ENCODE data around the gene DCN. TPM values are rescaled to one million over a fixed set of nuclear protein-coding genes. Genes with fewer than 3 reads are reported as not detected.

The DCN gene
- total and polyA plus RNA-seq, 2 experiments from 2014 or later: 441 to 483 TPM

DNA sequence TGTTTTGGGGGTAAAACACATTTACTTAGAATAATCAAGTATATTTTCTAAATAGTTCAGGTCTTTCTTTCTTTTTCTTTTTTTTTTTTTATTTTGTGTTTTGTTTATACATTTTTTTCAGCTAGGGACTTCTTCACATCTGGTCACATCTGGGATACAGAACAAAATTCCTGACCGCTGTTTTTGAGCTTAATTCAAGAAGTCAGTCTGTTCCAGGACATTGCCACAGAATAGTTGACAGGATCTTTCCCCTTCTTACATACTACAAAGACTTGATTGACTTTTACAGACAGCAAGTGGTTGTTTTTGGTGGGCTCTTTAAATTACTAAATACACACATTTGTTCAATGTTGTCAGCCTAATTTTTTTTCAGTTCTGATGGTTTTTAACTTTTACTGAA, 41.8 kb upstream of the DCN start:
- H3K4me1 ChIP-seq (ENCODE audit: insufficient read depth): peaks cover 48% of the 10 kb centered on the region

DNA sequence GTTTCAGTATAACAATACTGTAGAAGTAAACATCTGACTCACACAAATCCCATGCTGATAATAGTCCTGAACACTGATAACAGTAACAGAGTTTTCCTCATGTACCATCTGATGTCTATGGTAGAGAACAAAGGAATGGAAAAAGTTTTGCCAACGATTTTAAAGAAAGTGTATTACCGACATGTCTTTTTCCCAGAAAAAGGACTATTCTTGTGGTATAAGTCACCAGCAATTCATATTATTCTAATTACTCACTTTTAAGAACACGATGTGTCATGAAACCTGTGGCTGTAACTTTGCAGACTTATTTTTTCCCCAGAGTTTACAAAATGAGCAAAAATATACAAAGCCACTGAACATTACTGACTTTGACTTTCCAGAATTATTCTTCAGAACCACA, 40.1 kb upstream of the DCN start:
- in situ Hi-C loops (cut with MboI): no loop called here
- Histone ChIP-seq H3K36me3 (ENCODE audit: low read depth) (no peaks in the 10 kb centered on the region), H3K4me1 (ENCODE audit: insufficient read depth) (peaks cover 49% of the 10 kb centered on the region), H3K4me3 (peak overlapping the region; percentile 52), H3K79me2 (ENCODE audit: insufficient read depth) (no peaks in the 10 kb centered on the region), H2AFZ (peak overlapping the region; percentile 48), H3K4me2 (ENCODE audit: unreplicated experiment) (peak overlapping the region; percentile 79), H3F3A (ENCODE audit: insufficient read depth) (peaks cover 41% of the 10 kb centered on the region), H3K9me2 (ENCODE audit: insufficient read depth) (no peaks in the 10 kb centered on the region), H3K27me3 (replicated peaks; ENCODE audit: insufficient read depth) (no peaks in the 10 kb centered on the region), H3K9ac (peak overlapping the region; percentile 56), H3K27ac (peak overlapping the region; percentile 83), H4K20me1 (ENCODE audit: insufficient read depth) (no peaks in the 10 kb centered on the region), H3K9me3 (ENCODE audit: low read depth) (no peaks in the 10 kb centered on the region)
- 0 to 3% methylated on average over 3 of the region's 3 CpGs for WGBS, 2 experiments (ENCODE audit: low coverage in 1 of 2, low lambda C conversion rate in 2 of 2, missing lambda C conversion rate in 2 of 2)
- TF ChIP-seq EZH2phosphoT487 (IDR thresholded peaks at IDR 0.05; ENCODE audit: insufficient read depth, low read depth) (no peak), EZH2 (IDR thresholded peaks at IDR 0.05; ENCODE audit: insufficient read depth, poor library complexity, severe bottlenecking) (no peak)
- DNase-seq: peak; percentile 84

More for the DNA sequence above, 41.8 kb upstream of the DCN start:
- WGBS, 2 experiments (ENCODE audit: low coverage in 1 of 2, low lambda C conversion rate in 2 of 2, missing lambda C conversion rate in 2 of 2): 33 to 35% methylated on average over 1 of the region's 1 CpG
- Histone ChIP-seq H3K4me2 (ENCODE audit: unreplicated experiment) (peak overlapping the region; percentile 69), H3K9me3 (ENCODE audit: low read depth) (no peaks in the 10 kb centered on the region), H3K4me3 (no peak overlapping the region), H3K27ac (peak overlapping the region; percentile 59; the same call in 1 of the 2 replicates), H3K9ac (no peak overlapping the region), H3F3A (ENCODE audit: insufficient read depth) (peaks cover 34% of the 10 kb centered on the region), H3K36me3 (ENCODE audit: low read depth) (no peaks in the 10 kb centered on the region), H3K9me2 (ENCODE audit: insufficient read depth) (no peaks in the 10 kb centered on the region), H4K20me1 (ENCODE audit: insufficient read depth) (no peaks in the 10 kb centered on the region), H3K27me3 (replicated peaks; ENCODE audit: insufficient read depth) (no peaks in the 10 kb centered on the region), H2AFZ (peak overlapping the region; percentile 28; the same call in 1 of the 2 replicates), H3K79me2 (ENCODE audit: insufficient read depth) (no peaks in the 10 kb centered on the region)
- in situ Hi-C loops (cut with MboI): no loop called here
- TF ChIP-seq EZH2phosphoT487 (IDR thresholded peaks at IDR 0.05; ENCODE audit: insufficient read depth, low read depth) (no peak), EZH2 (IDR thresholded peaks at IDR 0.05; ENCODE audit: insufficient read depth, poor library complexity, severe bottlenecking) (no peak)
- no peak for DNase-seq

DNA sequence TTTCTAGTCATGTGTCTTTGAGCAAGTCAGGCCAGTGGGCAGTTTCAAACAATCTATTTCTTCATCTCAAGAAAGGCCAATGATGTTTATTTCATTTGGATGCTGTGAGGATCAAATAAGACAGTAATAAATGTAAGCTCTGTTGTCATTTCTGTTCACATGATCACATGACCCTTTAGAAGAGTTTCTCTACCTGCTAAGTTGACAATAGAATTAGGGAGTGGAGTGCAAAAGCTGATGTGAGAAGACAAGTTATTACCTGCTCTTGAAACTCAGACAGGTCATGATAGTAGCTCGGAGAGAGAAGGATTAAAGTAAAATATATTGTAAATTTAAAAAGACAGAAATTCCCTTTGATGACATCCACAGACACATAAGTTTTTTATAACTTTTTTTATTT, 37.3 kb upstream of the DCN start:
- H3K9me3 ChIP-seq (ENCODE audit: low read depth): no peaks in the 10 kb centered on the region
- H3K9ac ChIP-seq: no peak overlapping the region
- no peaks in the 10 kb centered on the region for H3K79me2 ChIP-seq (ENCODE audit: insufficient read depth)
- WGBS, 2 experiments (ENCODE audit: low coverage in 1 of 2, low lambda C conversion rate in 2 of 2, missing lambda C conversion rate in 2 of 2): 95 to 96% methylated on average over 1 of the region's 1 CpG
- 0 out of 2 replicates have a peak overlapping the region, but pooled peaks have one; percentile 28 for H3K27ac ChIP-seq
- H2AFZ ChIP-seq: no peak overlapping the region
- H3K9me2 ChIP-seq (ENCODE audit: insufficient read depth): no peaks in the 10 kb centered on the region
- in situ Hi-C loops (cut with MboI): no loop called here
- no peak overlapping the region for H3K4me2 ChIP-seq (ENCODE audit: unreplicated experiment)
- no peak overlapping the region for H3K4me3 ChIP-seq
- peaks cover 31% of the 10 kb centered on the region for H3F3A ChIP-seq (ENCODE audit: insufficient read depth)
- no peak for TF ChIP-seq EZH2phosphoT487 (IDR thresholded peaks at IDR 0.05; ENCODE audit: insufficient read depth, low read depth)
- TF ChIP-seq EZH2 (IDR thresholded peaks at IDR 0.05; ENCODE audit: insufficient read depth, poor library complexity, severe bottlenecking): no peak
- H3K27me3 ChIP-seq (replicated peaks; ENCODE audit: insufficient read depth): no peaks in the 10 kb centered on the region
- no peak for DNase-seq
- H3K4me1 ChIP-seq (ENCODE audit: insufficient read depth): peaks cover 54% of the 10 kb centered on the region
- no peaks in the 10 kb centered on the region for H3K36me3 ChIP-seq (ENCODE audit: low read depth)
- H4K20me1 ChIP-seq (ENCODE audit: insufficient read depth): no peaks in the 10 kb centered on the region

DNA sequence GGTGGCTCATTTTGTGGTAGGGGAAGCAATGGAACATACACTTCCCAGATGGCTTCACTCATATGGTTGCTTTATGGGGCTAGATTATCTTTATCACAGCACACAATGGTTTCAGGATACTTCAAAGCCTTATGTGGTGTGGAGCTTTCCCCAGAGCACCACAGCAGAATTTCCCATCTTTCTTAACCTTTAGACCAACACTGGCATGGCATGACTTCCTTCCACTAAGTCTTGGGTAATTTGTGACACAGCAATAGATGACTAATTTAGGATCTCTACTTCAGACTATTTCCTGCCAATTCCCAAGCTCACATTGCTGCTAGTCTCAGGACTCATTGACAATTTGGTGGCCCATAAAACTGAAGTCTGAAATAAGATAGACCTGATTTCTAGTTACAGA, 36.9 kb upstream of the DCN start:
- Histone ChIP-seq H3K9me3 (ENCODE audit: low read depth) (no peaks in the 10 kb centered on the region), H3K9me2 (ENCODE audit: insufficient read depth) (no peaks in the 10 kb centered on the region), H3K4me1 (ENCODE audit: insufficient read depth) (peaks cover 50% of the 10 kb centered on the region), H3K4me3 (no peak overlapping the region), H4K20me1 (ENCODE audit: insufficient read depth) (no peaks in the 10 kb centered on the region), H3K27ac (peak overlapping the region; percentile 28; the same call in 1 of the 2 replicates), H3F3A (ENCODE audit: insufficient read depth) (peaks cover 27% of the 10 kb centered on the region), H2AFZ (no peak overlapping the region), H3K4me2 (ENCODE audit: unreplicated experiment) (no peak overlapping the region), H3K36me3 (ENCODE audit: low read depth) (no peaks in the 10 kb centered on the region), H3K9ac (no peak overlapping the region), H3K79me2 (ENCODE audit: insufficient read depth) (no peaks in the 10 kb centered on the region), H3K27me3 (replicated peaks; ENCODE audit: insufficient read depth) (no peaks in the 10 kb centered on the region)
- TF ChIP-seq EZH2phosphoT487 (IDR thresholded peaks at IDR 0.05; ENCODE audit: insufficient read depth, low read depth) (no peak), EZH2 (IDR thresholded peaks at IDR 0.05; ENCODE audit: insufficient read depth, poor library complexity, severe bottlenecking) (no peak)
- DNase-seq: peak; percentile 80
- in situ Hi-C loops (cut with MboI): no loop called here

DNA sequence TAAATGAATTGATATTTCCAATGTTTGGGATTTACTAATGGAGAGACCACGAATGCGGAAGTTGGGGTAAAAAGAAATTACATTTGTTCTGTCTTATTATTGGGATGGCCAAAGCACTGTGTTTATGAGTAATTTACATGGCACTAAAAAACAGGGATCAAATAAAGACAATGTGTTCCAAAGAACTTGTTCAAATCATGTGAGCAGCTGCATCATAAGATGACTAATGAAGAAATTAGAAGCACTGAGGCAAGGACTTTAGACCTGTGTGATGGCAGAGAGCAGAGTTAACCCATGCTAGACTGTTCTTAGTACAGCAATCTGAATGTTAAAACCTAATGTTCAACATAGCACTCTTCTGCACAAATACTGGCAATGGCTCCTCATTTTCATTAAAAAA, 34.3 kb upstream of the DCN start:
- H3K27me3 ChIP-seq (replicated peaks; ENCODE audit: insufficient read depth): no peaks in the 10 kb centered on the region
- no peak overlapping the region for H3K4me2 ChIP-seq (ENCODE audit: unreplicated experiment)
- H3K4me1 ChIP-seq (ENCODE audit: insufficient read depth): peaks cover 27% of the 10 kb centered on the region
- no peaks in the 10 kb centered on the region for H4K20me1 ChIP-seq (ENCODE audit: insufficient read depth)
- no peaks in the 10 kb centered on the region for H3K79me2 ChIP-seq (ENCODE audit: insufficient read depth)
- H2AFZ ChIP-seq: peak overlapping the region; percentile 61
- H3K27ac ChIP-seq: peak overlapping the region; percentile 60
- no peaks in the 10 kb centered on the region for H3K36me3 ChIP-seq (ENCODE audit: low read depth)
- DNase-seq: peak; percentile 35
- no peak overlapping the region for H3K4me3 ChIP-seq
- no peaks in the 10 kb centered on the region for H3K9me3 ChIP-seq (ENCODE audit: low read depth)
- H3K9me2 ChIP-seq (ENCODE audit: insufficient read depth): no peaks in the 10 kb centered on the region
- WGBS, 2 experiments (ENCODE audit: low coverage in 1 of 2, low lambda C conversion rate in 2 of 2, missing lambda C conversion rate in 2 of 2): 19% methylated on average over 2 of the region's 2 CpGs
- no peak overlapping the region for H3K9ac ChIP-seq
- H3F3A ChIP-seq (ENCODE audit: insufficient read depth): peaks cover 12% of the 10 kb centered on the region; the same call in 1 of the 2 replicates
- TF ChIP-seq EZH2 (IDR thresholded peaks at IDR 0.05; ENCODE audit: insufficient read depth, poor library complexity, severe bottlenecking) (no peak), EZH2phosphoT487 (IDR thresholded peaks at IDR 0.05; ENCODE audit: insufficient read depth, low read depth) (no peak)
- in situ Hi-C loops (cut with MboI): no loop called here
